Natural killer cell (primary cell): ENCODE data around the gene TSPAN33. TPM values are rescaled to one million over a fixed set of nuclear protein-coding genes. Genes with fewer than 3 reads are reported as not detected.
"Not testable (repeated sequence)": the region's sequence is repeated elsewhere in the genome, so short reads cannot be mapped to it uniquely, and the experiment has no call there.

Experiments
- ATAC-seq, 3 donors: fragments of 150-1000 bp in 2 of 3; fragments of 200-7000 bp in 1 of 3; cut with Tn5 transposase; 1 replicate in 1 of 3; 2 replicates in 2 of 3; pipeline ENCODE4 v1.10.0; 2021; ENCODE audit warnings: mild to moderate bottlenecking in 2 of 3, moderate library complexity in 2 of 3
- DNase-seq, 2 donors: peaks; one replicate each; pipeline versions ENCODE4 v3.0.0 to v3.0.0-alpha.2; 2013 to 2021; ENCODE audit warnings: mixed read lengths in 1 of 2
- H3K27ac ChIP-seq: one replicate; pipeline ENCODE4 v1.5.1; 2013; ENCODE audit warnings: mild to moderate bottlenecking, low read length
- H3K27me3 ChIP-seq: one replicate; pipeline ENCODE4 v1.6.1; 2013; ENCODE audit warnings: low read length; ENCODE audit not compliant: control insufficient read depth, insufficient read depth
- H3K36me3 ChIP-seq: one replicate; pipeline ENCODE4 v1.6.1; 2013; ENCODE audit warnings: low read length; ENCODE audit not compliant: control insufficient read depth, insufficient read depth
- H3K4me1 ChIP-seq: one replicate; pipeline ENCODE4 v1.6.1; 2013; ENCODE audit warnings: low read length; ENCODE audit not compliant: control insufficient read depth, insufficient read depth
- H3K4me3 ChIP-seq: one replicate; pipeline ENCODE4 v1.5.1; 2013; ENCODE audit warnings: low read length
- H3K9me3 ChIP-seq: one replicate; pipeline ENCODE4 v1.6.1; 2013; ENCODE audit warnings: low read length; ENCODE audit not compliant: control insufficient read depth, insufficient read depth
- H3K27ac Mint-ChIP-seq, 2 donors: one replicate each; pipeline ENCODE4 v1.8.0; 2022; ENCODE audit warnings: mild to moderate bottlenecking in 2 of 2, mixed read lengths in 2 of 2, moderate library complexity in 1 of 2
- H3K27me3 Mint-ChIP-seq, 2 donors: one replicate each; pipeline ENCODE4 v1.8.0; 2022; ENCODE audit warnings: low read depth in 2 of 2, mixed read lengths in 2 of 2
- H3K36me3 Mint-ChIP-seq: one replicate; pipeline ENCODE4 v1.8.0; 2022; ENCODE audit warnings: mixed read lengths
- H3K4me1 Mint-ChIP-seq, 2 donors: one replicate each; pipeline ENCODE4 v1.8.0; 2022; ENCODE audit warnings: mixed read lengths in 2 of 2
- H3K4me3 Mint-ChIP-seq: one replicate; pipeline ENCODE4 v1.8.0; 2022; ENCODE audit warnings: mild to moderate bottlenecking, moderate library complexity, mixed read lengths
- H3K9me3 Mint-ChIP-seq, 2 donors: one replicate each; pipeline ENCODE4 v1.8.0; 2022; ENCODE audit warnings: mixed read lengths in 2 of 2
- CTCF ChIP-seq: fragments of 200-600 bp; IDR thresholded peaks from one replicate; pipeline ENCODE4 v1.8.0; 2022; ENCODE audit warnings: antibody characterized with exemption
- WGBS: methylation state at CpG from one replicate; pipeline ENCODE4 v1.1.7; 2013; ENCODE audit warnings: missing lambda C conversion rate; ENCODE audit not compliant: insufficient coverage; 5-methylcytosine and 5-hydroxymethylcytosine counted together
- intact Hi-C: fragments of 100-400 bp; cut with micrococcal nuclease; formaldehyde crosslinking; loops from one replicate; pipeline ENCODE4 v1.14.2; 2022
- total RNA-seq, 4 donors: library from RNA; stranded (reverse); fragments of 120-200 nt in 1 of 4; gene quantifications; one replicate each; pipeline versions ENCODE4 v1.2.3 to v1.2.4, GENCODE V29; 2013 to 2022

Gene TSPAN33
- total RNA-seq, 3 donors from 2014 or later (not counting 1 experiment from before 2014, with no cell fraction given), result 4.0 to 7.2 (median 5.1) TPM

- intact Hi-C loops, result no loop called here
Measured at GRCh38 chr7:129170441-129171021, 26.0 kb downstream of the TSPAN33 start.

GRCh38 chr7:129173861-129174260 lies 29.4 kb downstream of the TSPAN33 start:
- H3K27ac Mint-ChIP-seq, intact Hi-C loops, H3K9me3 Mint-ChIP-seq, DNase-seq, H3K4me3 Mint-ChIP-seq, H3K4me1 Mint-ChIP-seq, H3K27me3 ChIP-seq, H3K9me3 ChIP-seq, H3K27ac ChIP-seq, H3K4me1 ChIP-seq, ATAC-seq, H3K36me3 ChIP-seq, H3K4me3 ChIP-seq, H3K36me3 Mint-ChIP-seq: not testable (repeated sequence)
- peaks cover 0 to 15% of the 10 kb centered on the region in 2 donors for H3K27me3 Mint-ChIP-seq
- WGBS, result 96% methylated on average over 7 of the region's 7 CpGs

More at GRCh38 chr7:129170441-129171021, 26.0 kb downstream of the TSPAN33 start:
- Mint-ChIP-seq H3K27ac (no peak overlapping the region), H3K4me1 (peaks cover 0 to 10% of the 10 kb centered on the region in 2 donors), H3K4me3 (no peak overlapping the region), H3K27me3 (peaks cover 0 to 12% of the 10 kb centered on the region in 2 donors), H3K36me3 (no peaks in the 10 kb centered on the region), H3K9me3 (no peaks in the 10 kb centered on the region)
- H3K4me1 ChIP-seq, result peaks cover 10% of the 10 kb centered on the region
- ATAC-seq (no peak), DNase-seq (no peak)
- H3K9me3 ChIP-seq, result no peaks in the 10 kb centered on the region
- H3K27me3 ChIP-seq, result peaks cover 2% of the 10 kb centered on the region
- no peak overlapping the region for H3K27ac ChIP-seq
- WGBS, result 89% methylated on average over 11 of the region's 11 CpGs
- no peaks in the 10 kb centered on the region for H3K36me3 ChIP-seq
- H3K4me3 ChIP-seq, result no peak overlapping the region
- TF ChIP-seq CTCF, result no peak

GRCh38 chr7:129176916-129177710 lies 32.6 kb downstream of the TSPAN33 start:
- H3K27ac Mint-ChIP-seq, result no peak overlapping the region
- H3K27me3 Mint-ChIP-seq, result peaks cover 13 to 21% of the 10 kb centered on the region in 2 donors
- no peak for TF ChIP-seq CTCF
- no peak overlapping the region for H3K27ac ChIP-seq
- WGBS, result 87% methylated on average over 8 of the region's 11 CpGs
- intact Hi-C loops, result no loop called here
- H3K27me3 ChIP-seq, result no peaks in the 10 kb centered on the region
- ATAC-seq (no peak), DNase-seq (no peak)
- no peaks in the 10 kb centered on the region for H3K9me3 ChIP-seq
- no peaks in the 10 kb centered on the region for H3K36me3 ChIP-seq
- H3K4me3 Mint-ChIP-seq, result no peak overlapping the region
- no peaks in the 10 kb centered on the region for H3K4me1 ChIP-seq
- H3K4me1 Mint-ChIP-seq, result no peaks in the 10 kb centered on the region
- no peaks in the 10 kb centered on the region for H3K36me3 Mint-ChIP-seq
- H3K4me3 ChIP-seq, result no peak overlapping the region
- H3K9me3 Mint-ChIP-seq, result no peaks in the 10 kb centered on the region

- Mint-ChIP-seq H3K36me3 (no peaks in the 10 kb centered on the region), H3K4me1 (peaks cover 5 to 7% of the 10 kb centered on the region in 2 donors), H3K4me3 (no peak overlapping the region), H3K9me3 (no peaks in the 10 kb centered on the region), H3K27ac (no peak overlapping the region), H3K27me3 (peaks cover 29 to 30% of the 10 kb centered on the region in 2 donors)
- Histone ChIP-seq H3K4me3 (no peak overlapping the region), H3K27me3 (peaks cover 13% of the 10 kb centered on the region), H3K27ac (no peak overlapping the region), H3K4me1 (peaks cover 14% of the 10 kb centered on the region), H3K36me3 (no peaks in the 10 kb centered on the region), H3K9me3 (no peaks in the 10 kb centered on the region)
- intact Hi-C loops, result no loop called here
- WGBS, result 88% methylated on average over 6 of the region's 6 CpGs
- DNase-seq (no peak), ATAC-seq (no peak)
- no peak for TF ChIP-seq CTCF
Measured at GRCh38 chr7:129184981-129185670, 40.6 kb downstream of the TSPAN33 start.
